Hepatocyte (in vitro differentiated cells): ENCODE measurements around the gene C6orf52. TPM values are rescaled to one million over a fixed set of nuclear protein-coding genes. Genes with fewer than 3 reads are reported as not detected.

Experiments
- DNase-seq: peaks from one replicate; pipeline ENCODE4 v3.0.0-alpha.2; 2016; ENCODE audit warnings: low spot score
- H2AFZ ChIP-seq: fragments of 200-600 bp; sonication (generic); 2 replicates; pipeline ENCODE4 v1.6.0; 2016; ENCODE audit warnings: antibody characterized with exemption, mild to moderate bottlenecking
- H3K27ac ChIP-seq: fragments of 200-600 bp; sonication (generic); 2 replicates; pipeline ENCODE4 v1.5.1; 2016; ENCODE audit warnings: mild to moderate bottlenecking
- H3K27me3 ChIP-seq: fragments of 200-600 bp; sonication (generic); 2 replicates; pipeline ENCODE4 v1.6.1; 2016
- H3K36me3 ChIP-seq: fragments of 200-600 bp; sonication (generic); replicated peaks from 2 replicates; pipeline ENCODE4 v1.5.1; 2016; ENCODE audit warnings: low read depth; ENCODE audit not compliant: insufficient read depth
- H3K4me1 ChIP-seq: fragments of 200-600 bp; sonication (generic); 2 replicates; pipeline ENCODE4 v1.5.1; 2016; ENCODE audit warnings: mild to moderate bottlenecking, moderate library complexity; ENCODE audit not compliant: insufficient read depth
- H3K4me2 ChIP-seq: fragments of 200-600 bp; sonication (generic); 2 replicates; pipeline ENCODE4 v1.6.0; 2016
- H3K4me3 ChIP-seq: fragments of 200-600 bp; sonication (generic); 2 replicates; pipeline ENCODE4 v1.5.1; 2016; ENCODE audit warnings: mild to moderate bottlenecking
- H3K79me2 ChIP-seq: fragments of 200-600 bp; sonication (generic); 2 replicates; pipeline ENCODE4 v1.6.0; 2017; ENCODE audit warnings: mild to moderate bottlenecking
- H3K9me2 ChIP-seq: fragments of 200-600 bp; sonication (generic); replicated peaks from 2 replicates; pipeline ENCODE4 v1.6.0; 2017; ENCODE audit warnings: mild to moderate bottlenecking; ENCODE audit not compliant: insufficient read depth
- H3K9me3 ChIP-seq: fragments of 200-600 bp; sonication (generic); 2 replicates; pipeline ENCODE4 v1.5.1; 2016; ENCODE audit warnings: low read depth, mild to moderate bottlenecking
- H4K20me1 ChIP-seq: fragments of 200-600 bp; sonication (generic); 2 replicates; pipeline ENCODE4 v1.6.0; 2016; ENCODE audit warnings: mild to moderate bottlenecking; ENCODE audit not compliant: insufficient read depth, poor library complexity, severe bottlenecking
- EZH2 ChIP-seq: fragments of 200-600 bp; sonication (generic); IDR thresholded peaks from 2 replicates; pipeline ENCODE4 v1.6.1; 2016; ENCODE audit warnings: antibody characterized with exemption, mild to moderate bottlenecking, borderline replicate concordance
- EZH2phosphoT487 ChIP-seq: fragments of 200-600 bp; sonication (generic); IDR thresholded peaks from one replicate; pipeline ENCODE4 v1.6.1; 2018; ENCODE audit warnings: antibody characterized with exemption, mild to moderate bottlenecking, low read depth, moderate library complexity; ENCODE audit not compliant: unreplicated experiment, severe bottlenecking
- WGBS: methylation state at CpG from one replicate; pipeline ENCODE4 v1.1.6; 2016; ENCODE audit warnings: low lambda C conversion rate; ENCODE audit errors: missing lambda C conversion rate; 5-methylcytosine and 5-hydroxymethylcytosine counted together
- polyA plus RNA-seq: library from polyadenylated mRNA; unstranded; fragments of >200 nt; fragmentation: Nextera tagmentation; extraction: Ambion mirVana; gene quantifications from 2 replicates; pipeline ENCODE4 v1.2.1, GENCODE V29; 2016
- total RNA-seq: library from RNA; depleted of rRNA; stranded (reverse); fragments of >200 nt; gene quantifications from 2 replicates; pipeline ENCODE4 v1.2.3, GENCODE V29; 2014
- TF ChIP-seq, protein P1 (sequence below): fragments of 200-600 bp; sonication (generic); IDR thresholded peaks from 2 replicates; pipeline ENCODE4 v1.5.1; 2016; ENCODE audit warnings: antibody characterized with exemption, mild to moderate bottlenecking; ENCODE audit not compliant: poor library complexity

C6orf52 gene
- total and polyA plus RNA-seq, 2 experiments from 2014 or later: 1.2 to 6.8 TPM

GRCh38 chr6:10681795-10682194, 12.6 kb downstream of the C6orf52 start:
- 26% methylated on average over 3 of the region's 3 CpGs for WGBS
- Histone ChIP-seq H3K79me2 (no peaks in the 10 kb centered on the region), H3K27ac (peak overlapping the region; percentile 76), H3K27me3 (no peaks in the 10 kb centered on the region), H3K9me3 (no peaks in the 10 kb centered on the region), H3K4me3 (no peak overlapping the region), H3K36me3 (no peaks in the 10 kb centered on the region), H4K20me1 (no peaks in the 10 kb centered on the region), H3K9me2 (no peaks in the 10 kb centered on the region), H3K4me2 (no peak overlapping the region), H3K4me1 (peaks cover 10% of the 10 kb centered on the region), H2AFZ (no peak overlapping the region)
- DNase-seq: no peak
- TF ChIP-seq, protein P1, sequence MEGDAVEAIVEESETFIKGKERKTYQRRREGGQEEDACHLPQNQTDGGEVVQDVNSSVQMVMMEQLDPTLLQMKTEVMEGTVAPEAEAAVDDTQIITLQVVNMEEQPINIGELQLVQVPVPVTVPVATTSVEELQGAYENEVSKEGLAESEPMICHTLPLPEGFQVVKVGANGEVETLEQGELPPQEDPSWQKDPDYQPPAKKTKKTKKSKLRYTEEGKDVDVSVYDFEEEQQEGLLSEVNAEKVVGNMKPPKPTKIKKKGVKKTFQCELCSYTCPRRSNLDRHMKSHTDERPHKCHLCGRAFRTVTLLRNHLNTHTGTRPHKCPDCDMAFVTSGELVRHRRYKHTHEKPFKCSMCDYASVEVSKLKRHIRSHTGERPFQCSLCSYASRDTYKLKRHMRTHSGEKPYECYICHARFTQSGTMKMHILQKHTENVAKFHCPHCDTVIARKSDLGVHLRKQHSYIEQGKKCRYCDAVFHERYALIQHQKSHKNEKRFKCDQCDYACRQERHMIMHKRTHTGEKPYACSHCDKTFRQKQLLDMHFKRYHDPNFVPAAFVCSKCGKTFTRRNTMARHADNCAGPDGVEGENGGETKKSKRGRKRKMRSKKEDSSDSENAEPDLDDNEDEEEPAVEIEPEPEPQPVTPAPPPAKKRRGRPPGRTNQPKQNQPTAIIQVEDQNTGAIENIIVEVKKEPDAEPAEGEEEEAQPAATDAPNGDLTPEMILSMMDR: no peak
- no peak for TF ChIP-seq EZH2phosphoT487
- no peak for TF ChIP-seq EZH2

- 86% methylated on average over 4 of the region's 4 CpGs for WGBS
- Histone ChIP-seq H2AFZ (no peak overlapping the region), H3K79me2 (no peaks in the 10 kb centered on the region), H3K9me2 (no peaks in the 10 kb centered on the region), H3K9me3 (no peaks in the 10 kb centered on the region), H3K4me2 (no peak overlapping the region), H3K27ac (no peak overlapping the region), H3K4me3 (no peak overlapping the region), H4K20me1 (no peaks in the 10 kb centered on the region), H3K4me1 (peaks cover 10% of the 10 kb centered on the region), H3K27me3 (no peaks in the 10 kb centered on the region), H3K36me3 (no peaks in the 10 kb centered on the region)
- no peak for TF ChIP-seq EZH2
- TF ChIP-seq EZH2phosphoT487: no peak
- TF ChIP-seq, protein P1: no peak
- no peak for DNase-seq
Measured at GRCh38 chr6:10678456-10678855, 16.0 kb downstream of the C6orf52 start.

DNA sequence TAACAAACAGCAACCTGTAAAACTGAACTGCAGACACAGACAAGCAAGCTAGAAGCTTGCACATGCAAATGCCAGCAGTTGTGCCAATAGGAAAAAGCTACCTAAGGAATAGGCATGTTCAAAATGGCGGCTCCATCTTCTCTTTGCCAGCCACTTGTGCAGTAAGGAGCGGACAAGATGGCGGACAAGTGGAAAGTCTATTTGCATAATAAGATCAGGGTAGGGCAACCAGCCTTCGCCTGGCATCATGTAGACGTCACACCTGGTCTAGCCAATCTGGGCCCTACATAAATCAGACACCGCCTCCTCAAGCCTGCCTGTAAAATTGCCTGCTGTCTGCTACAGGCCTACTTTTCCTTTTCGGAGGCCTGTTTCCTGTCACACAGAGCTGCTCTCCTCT, 18.0 kb downstream of the C6orf52 start:
- Histone ChIP-seq H4K20me1 (no peaks in the 10 kb centered on the region), H2AFZ (no peak overlapping the region), H3K9me2 (no peaks in the 10 kb centered on the region), H3K4me1 (no peaks in the 10 kb centered on the region), H3K4me2 (no peak overlapping the region), H3K36me3 (no peaks in the 10 kb centered on the region), H3K27me3 (no peaks in the 10 kb centered on the region), H3K79me2 (no peaks in the 10 kb centered on the region), H3K4me3 (no peak overlapping the region), H3K9me3 (no peaks in the 10 kb centered on the region), H3K27ac (no peak overlapping the region)
- WGBS: 92% methylated on average over 7 of the region's 7 CpGs
- DNase-seq: no peak
- TF ChIP-seq EZH2phosphoT487 (no peak), EZH2 (no peak)
- TF ChIP-seq, protein P1: no peak
